ENCODE results near the gene COLEC12. TPM values are rescaled to one million over a fixed set of nuclear protein-coding genes. Genes with fewer than 3 reads are reported as not detected.
A peak's percentile ranks its signal among the peaks of the same experiment; 100 is the strongest.

COLEC12 gene
- total and polyA plus RNA-seq, 9 donors, result 0.78 to 20.7 (median 5.9) TPM

- Histone ChIP-seq H3K36me3 (no peaks in the 10 kb centered on the region), H3K4me1 (ENCODE audit: insufficient read depth) (no peaks in the 10 kb centered on the region), H3K4me3 (no peak overlapping the region), H3K27me3 (no peaks in the 10 kb centered on the region), H3K9me3 (no peaks in the 10 kb centered on the region), H3K27ac (no peak overlapping the region)
- intact Hi-C loops (cut with DNase I), result loop anchor here in 1 of 4 donors (10.0 kb wide), 1 partner anchor 326 kb away; no protein-coding TSS in a partner anchor
- WGBS, 3 donors, result 40 to 69% (median 61%) methylated on average over 1 of the region's 1 CpG
- DNase-seq, result no peak
- TF ChIP-seq, protein P1, sequence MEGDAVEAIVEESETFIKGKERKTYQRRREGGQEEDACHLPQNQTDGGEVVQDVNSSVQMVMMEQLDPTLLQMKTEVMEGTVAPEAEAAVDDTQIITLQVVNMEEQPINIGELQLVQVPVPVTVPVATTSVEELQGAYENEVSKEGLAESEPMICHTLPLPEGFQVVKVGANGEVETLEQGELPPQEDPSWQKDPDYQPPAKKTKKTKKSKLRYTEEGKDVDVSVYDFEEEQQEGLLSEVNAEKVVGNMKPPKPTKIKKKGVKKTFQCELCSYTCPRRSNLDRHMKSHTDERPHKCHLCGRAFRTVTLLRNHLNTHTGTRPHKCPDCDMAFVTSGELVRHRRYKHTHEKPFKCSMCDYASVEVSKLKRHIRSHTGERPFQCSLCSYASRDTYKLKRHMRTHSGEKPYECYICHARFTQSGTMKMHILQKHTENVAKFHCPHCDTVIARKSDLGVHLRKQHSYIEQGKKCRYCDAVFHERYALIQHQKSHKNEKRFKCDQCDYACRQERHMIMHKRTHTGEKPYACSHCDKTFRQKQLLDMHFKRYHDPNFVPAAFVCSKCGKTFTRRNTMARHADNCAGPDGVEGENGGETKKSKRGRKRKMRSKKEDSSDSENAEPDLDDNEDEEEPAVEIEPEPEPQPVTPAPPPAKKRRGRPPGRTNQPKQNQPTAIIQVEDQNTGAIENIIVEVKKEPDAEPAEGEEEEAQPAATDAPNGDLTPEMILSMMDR (IDR thresholded peaks at IDR 0.05), result no peak
- TF ChIP-seq POLR2A (IDR thresholded peaks at IDR 0.05) (no peak), EP300 (IDR thresholded peaks at IDR 0.05) (no peak)
These were observed 211.5 kb downstream of the COLEC12 start for GRCh38 chr18:289026-289425.

- intact Hi-C loops (cut with DNase I), result loop anchor here in 1 of 4 donors (10.0 kb wide), 1 partner anchor 328 kb away; no protein-coding TSS in a partner anchor
- Histone ChIP-seq H3K9me3 (no peaks in the 10 kb centered on the region), H3K27me3 (no peaks in the 10 kb centered on the region), H3K27ac (no peak overlapping the region), H3K4me1 (ENCODE audit: insufficient read depth) (no peaks in the 10 kb centered on the region), H3K36me3 (no peaks in the 10 kb centered on the region), H3K4me3 (no peak overlapping the region)
- TF ChIP-seq, protein P1 (IDR thresholded peaks at IDR 0.05), result peak in 2 of 3 donors; percentile 37 to 67
- TF ChIP-seq POLR2A (IDR thresholded peaks at IDR 0.05), result no peak
- no peak for TF ChIP-seq EP300 (IDR thresholded peaks at IDR 0.05)
- 43 to 52% (median 50%) methylated on average over 8 of the region's 8 CpGs for WGBS, 3 donors
- DNase-seq, result no peak
These were observed 213.8 kb downstream of the COLEC12 start for GRCh38 chr18:286515-287310.

- Histone ChIP-seq H3K9me3 (no peaks in the 10 kb centered on the region), H3K27ac (no peak overlapping the region), H3K4me3 (no peak overlapping the region), H3K27me3 (no peaks in the 10 kb centered on the region), H3K36me3 (no peaks in the 10 kb centered on the region), H3K4me1 (ENCODE audit: insufficient read depth) (no peaks in the 10 kb centered on the region)
- no peak for TF ChIP-seq EP300 (IDR thresholded peaks at IDR 0.05)
- TF ChIP-seq POLR2A (IDR thresholded peaks at IDR 0.05), result no peak
- TF ChIP-seq, protein P1 (IDR thresholded peaks at IDR 0.05), result no peak
- WGBS, 3 donors, result 66 to 76% (median 69%) methylated on average over 6 of the region's 6 CpGs
- intact Hi-C loops (cut with DNase I), result loop anchor here in 1 of 4 donors (10.0 kb wide), 1 partner anchor 329 kb away; no protein-coding TSS in a partner anchor
- no peak for DNase-seq
These were observed 214.7 kb downstream of the COLEC12 start for GRCh38 chr18:285817-286216.

- 50 to 88% (median 86%) methylated on average over 2 of the region's 2 CpGs for WGBS, 3 donors
- peaks cover 0 to 3% of the 10 kb centered on the region in 2 donors for H3K9me3 ChIP-seq
- no peak for DNase-seq
- TF ChIP-seq POLR2A (IDR thresholded peaks at IDR 0.05), result no peak
- no peak for TF ChIP-seq EP300 (IDR thresholded peaks at IDR 0.05)
- TF ChIP-seq, protein P1 (IDR thresholded peaks at IDR 0.05), result no peak
- intact Hi-C loops (cut with DNase I), result no loop called here
- no peak overlapping the region for H3K4me3 ChIP-seq
- H3K4me1 ChIP-seq (ENCODE audit: insufficient read depth), result no peaks in the 10 kb centered on the region
- H3K36me3 ChIP-seq, result no peaks in the 10 kb centered on the region
- no peak overlapping the region for H3K27ac ChIP-seq
- H3K27me3 ChIP-seq, result no peaks in the 10 kb centered on the region
These were observed 225.0 kb downstream of the COLEC12 start for GRCh38 chr18:275486-275885.
